ENCODE results near the gene GPRASP1.

DNA sequence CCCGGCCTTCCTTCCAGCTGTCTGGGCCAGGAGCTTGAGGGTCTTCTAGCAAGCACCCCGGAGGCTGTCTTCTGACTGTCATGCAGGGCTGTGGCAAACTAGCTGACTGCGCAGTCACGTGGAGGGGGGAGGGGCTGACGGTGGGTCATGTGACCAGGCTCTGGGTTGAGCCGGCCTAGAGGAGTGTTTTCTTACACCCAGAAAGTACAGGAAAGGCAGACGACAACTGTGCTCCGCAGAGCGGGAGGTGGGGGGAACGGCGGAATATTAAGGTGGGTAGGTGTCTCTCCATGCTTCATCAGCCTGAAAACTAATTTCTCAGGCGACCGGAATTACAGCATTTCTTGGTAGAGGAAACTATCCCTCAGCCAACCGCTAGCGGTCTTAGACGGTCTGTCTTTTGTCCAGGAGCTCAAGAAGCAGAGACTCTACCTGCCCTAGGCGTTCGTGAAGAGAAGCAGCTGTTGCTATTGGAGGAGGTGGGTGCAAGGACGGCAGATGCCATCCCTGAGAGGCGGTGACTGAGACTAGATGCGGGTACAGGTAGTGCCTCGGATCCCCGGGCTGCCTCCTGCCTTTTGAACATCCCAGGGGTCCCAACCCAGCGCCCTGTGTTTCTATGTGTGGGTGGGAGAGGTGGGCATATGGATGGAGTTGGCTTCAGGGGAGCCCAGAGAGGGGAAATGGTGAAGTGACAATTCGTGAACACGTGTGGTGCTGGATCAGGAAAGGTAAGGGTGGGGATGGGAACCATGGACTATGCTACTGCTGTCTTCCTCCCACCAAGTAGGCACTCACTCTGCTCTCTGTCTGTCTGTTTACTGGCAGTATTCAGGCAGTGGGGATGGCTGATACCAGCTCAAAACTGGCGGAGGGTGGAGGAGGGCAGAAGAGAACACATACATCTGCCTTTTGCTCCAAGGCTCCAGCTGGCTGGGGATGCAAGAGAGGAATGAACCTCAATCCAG lies 8.8 kb downstream of the GPRASP1 start:
- peak; percentile 98 for TF ChIP-seq TAF1 (conservative IDR thresholded peaks at IDR 0.05)
- TF ChIP-seq GABPA (IDR thresholded peaks at IDR 0.05 in 1 of 2, conservative IDR thresholded peaks at IDR 0.05 in 1 of 2), result no peak
- TF ChIP-seq, protein P1, sequence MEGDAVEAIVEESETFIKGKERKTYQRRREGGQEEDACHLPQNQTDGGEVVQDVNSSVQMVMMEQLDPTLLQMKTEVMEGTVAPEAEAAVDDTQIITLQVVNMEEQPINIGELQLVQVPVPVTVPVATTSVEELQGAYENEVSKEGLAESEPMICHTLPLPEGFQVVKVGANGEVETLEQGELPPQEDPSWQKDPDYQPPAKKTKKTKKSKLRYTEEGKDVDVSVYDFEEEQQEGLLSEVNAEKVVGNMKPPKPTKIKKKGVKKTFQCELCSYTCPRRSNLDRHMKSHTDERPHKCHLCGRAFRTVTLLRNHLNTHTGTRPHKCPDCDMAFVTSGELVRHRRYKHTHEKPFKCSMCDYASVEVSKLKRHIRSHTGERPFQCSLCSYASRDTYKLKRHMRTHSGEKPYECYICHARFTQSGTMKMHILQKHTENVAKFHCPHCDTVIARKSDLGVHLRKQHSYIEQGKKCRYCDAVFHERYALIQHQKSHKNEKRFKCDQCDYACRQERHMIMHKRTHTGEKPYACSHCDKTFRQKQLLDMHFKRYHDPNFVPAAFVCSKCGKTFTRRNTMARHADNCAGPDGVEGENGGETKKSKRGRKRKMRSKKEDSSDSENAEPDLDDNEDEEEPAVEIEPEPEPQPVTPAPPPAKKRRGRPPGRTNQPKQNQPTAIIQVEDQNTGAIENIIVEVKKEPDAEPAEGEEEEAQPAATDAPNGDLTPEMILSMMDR (IDR thresholded peaks at IDR 0.05; ENCODE audit: low read depth, low read length, missing input control), result peak; percentile 6
- peak in 1 of 2 donors; percentile 18 for TF ChIP-seq RAD21 (IDR thresholded peaks at IDR 0.05)
- TF ChIP-seq HNF4G (IDR thresholded peaks at IDR 0.05), result no peak
- TF ChIP-seq SP1 (IDR thresholded peaks at IDR 0.05), result peak; percentile 39
- TF ChIP-seq RXRA (IDR thresholded peaks at IDR 0.05), result peak in 1 of 2 donors; percentile 11
- TF ChIP-seq, protein P2, sequence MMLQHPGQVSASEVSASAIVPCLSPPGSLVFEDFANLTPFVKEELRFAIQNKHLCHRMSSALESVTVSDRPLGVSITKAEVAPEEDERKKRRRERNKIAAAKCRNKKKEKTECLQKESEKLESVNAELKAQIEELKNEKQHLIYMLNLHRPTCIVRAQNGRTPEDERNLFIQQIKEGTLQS (IDR thresholded peaks at IDR 0.05), result no peak
- TF ChIP-seq MAX (IDR thresholded peaks at IDR 0.05), result peak; percentile 67
- peak; percentile 69 for TF ChIP-seq REST (IDR thresholded peaks at IDR 0.05)
- TF ChIP-seq FOXA1 (IDR thresholded peaks at IDR 0.05), result no peak
- peak; percentile 51 for TF ChIP-seq YY1 (IDR thresholded peaks at IDR 0.05)
- no peak for TF ChIP-seq NR2F2 (IDR thresholded peaks at IDR 0.05)
- no peak for TF ChIP-seq JUND (IDR thresholded peaks at IDR 0.05)

Data from liver (tissue), 3 donors.